GM19328 (cell line): ENCODE measurements around the gene CNTN5.
"Not testable (repeated sequence)": the region's sequence is repeated elsewhere in the genome, so short reads cannot be mapped to it uniquely, and the experiment has no call there.

Experiments used
- ATAC-seq: cut with Tn5 transposase; IDR thresholded peaks from one replicate; pipeline ENCODE4 v1.9.1; 2021; ENCODE audit warnings: mild to moderate bottlenecking, moderate library complexity; ENCODE audit not compliant: unreplicated experiment

Gene CNTN5

GRCh38 chr11:99268886-99269285, 248.1 kb downstream of the CNTN5 start:
- ATAC-seq: no peak

- no peak for ATAC-seq
Measured at GRCh38 chr11:99271527-99271926, 250.8 kb downstream of the CNTN5 start.

- no peak for ATAC-seq
Measured at GRCh38 chr11:99275521-99275920, 254.8 kb downstream of the CNTN5 start.

GRCh38 chr11:99277281-99277680, 256.5 kb downstream of the CNTN5 start:
- ATAC-seq: no peak

GRCh38 chr11:99279266-99279665, 258.5 kb downstream of the CNTN5 start:
- no peak for ATAC-seq

GRCh38 chr11:99281331-99281730, 260.6 kb downstream of the CNTN5 start:
- ATAC-seq: no peak

- not testable (repeated sequence) for ATAC-seq
Measured at GRCh38 chr11:99297925-99298324, 277.2 kb downstream of the CNTN5 start.

GRCh38 chr11:99307510-99308088, 286.9 kb downstream of the CNTN5 start:
- ATAC-seq: no peak

GRCh38 chr11:99311870-99312269, 291.1 kb downstream of the CNTN5 start:
- no peak for ATAC-seq

- no peak for ATAC-seq
Measured at GRCh38 chr11:99316776-99317520, 296.2 kb downstream of the CNTN5 start.

- ATAC-seq: no peak
Measured at GRCh38 chr11:99320769-99321290, 300.1 kb downstream of the CNTN5 start.

- no peak for ATAC-seq
Measured at GRCh38 chr11:99325847-99326246, 305.1 kb downstream of the CNTN5 start.

- no peak for ATAC-seq
Measured at GRCh38 chr11:99327066-99327465, 306.3 kb downstream of the CNTN5 start.

GRCh38 chr11:99327527-99327926, 306.8 kb downstream of the CNTN5 start:
- no peak for ATAC-seq

GRCh38 chr11:99333621-99334020, 312.9 kb downstream of the CNTN5 start:
- ATAC-seq: no peak

GRCh38 chr11:99343117-99343516, 322.4 kb downstream of the CNTN5 start:
- no peak for ATAC-seq

- no peak for ATAC-seq
Measured at GRCh38 chr11:99349151-99349673, 328.5 kb downstream of the CNTN5 start.

- no peak for ATAC-seq
Measured at GRCh38 chr11:99351624-99352023, 330.9 kb downstream of the CNTN5 start.

GRCh38 chr11:99352642-99353041, 331.9 kb downstream of the CNTN5 start:
- ATAC-seq: no peak

- no peak for ATAC-seq
Measured at GRCh38 chr11:99366546-99366945, 345.8 kb downstream of the CNTN5 start.

GRCh38 chr11:99368583-99368982, 347.8 kb downstream of the CNTN5 start:
- no peak for ATAC-seq

- no peak for ATAC-seq
Measured at GRCh38 chr11:99370549-99371216, 349.9 kb downstream of the CNTN5 start.
